Sigmoid colon (tissue), 4 donors: ENCODE data around the gene KMT2E.

Source experiments
- CTCF ChIP-seq, 4 experiments: fragments of 450-650 bp in 3 of 4; fragments of 200-600 bp in 1 of 4; IDR thresholded peaks; one replicate each; pipeline ENCODE4 v1.5.1; 2016 to 2019; ENCODE audit warnings: antibody characterized with exemption in 4 of 4, mild to moderate bottlenecking in 3 of 4, moderate library complexity in 2 of 4
- EP300 ChIP-seq, 4 donors: sonication (generic); formaldehyde crosslinking; IDR thresholded peaks; one replicate each; pipeline ENCODE4 v1.6.1; 2017; ENCODE audit warnings: antibody characterized with exemption in 4 of 4
- POLR2A ChIP-seq, 2 donors: fragments of 450-650 bp; IDR thresholded peaks; one replicate each; pipeline ENCODE4 v1.6.1; 2016; ENCODE audit warnings: antibody characterized with exemption in 2 of 2, mild to moderate bottlenecking in 2 of 2, moderate library complexity in 2 of 2

DNA sequence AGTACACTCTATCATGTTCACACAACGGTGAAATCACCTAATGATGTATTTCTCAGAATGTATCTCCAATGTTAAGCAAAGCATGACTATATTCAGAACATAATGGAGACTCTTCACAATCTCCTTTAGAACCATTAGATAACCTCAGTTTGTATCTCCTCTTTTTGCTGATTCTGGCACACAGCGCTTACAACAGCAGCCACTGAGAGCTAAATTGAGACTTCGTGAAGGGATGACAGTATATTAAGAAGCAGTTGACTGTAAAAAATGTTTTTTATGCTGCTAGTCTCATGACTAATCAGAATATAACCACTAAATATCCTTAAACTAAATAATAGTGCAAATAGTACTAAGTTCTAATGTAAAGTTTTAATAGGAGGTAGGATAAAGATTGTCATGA lies 46.9 kb downstream of the KMT2E start:
- no peak for TF ChIP-seq CTCF (IDR thresholded peaks at IDR 0.05)
- no peak for TF ChIP-seq POLR2A (IDR thresholded peaks at IDR 0.05)
- no peak for TF ChIP-seq EP300 (IDR thresholded peaks at IDR 0.05)
